HEK293 (cell line): ENCODE results near the gene ZNF548.

Experiments used
- CTCF ChIA-PET: fragments of 350-600 bp; formaldehyde crosslinking; extraction: SDS; loops from one replicate; lab custom pipeline; 2021; ENCODE audit warnings: antibody characterized with exemption; lab: Yijun Ruan, JAX
- POLR2A ChIA-PET: fragments of 300-600 bp; formaldehyde crosslinking; extraction: SDS; loops from one replicate; lab custom pipeline; 2020; ENCODE audit warnings: antibody characterized with exemption, inconsistent platforms; lab: Yijun Ruan, JAX
- H3K27ac ChIP-seq: fragments of 200-500 bp; sonication (Bioruptor generic); 2 replicates; pipeline ENCODE4 v1.5.1; 2014; ENCODE audit warnings: low read depth, low read length, control low read depth, inconsistent platforms; ENCODE audit errors: extremely low read depth
- H3K36me3 ChIP-seq, 2 experiments: fragments of 200-500 bp in 1 of 2; sonication (Bioruptor generic) in 1 of 2; 1 replicate in 1 of 2; 2 replicates in 1 of 2; pipeline ENCODE4 v1.5.1; 2014 to 2017; ENCODE audit warnings: inconsistent platforms in 2 of 2, low read length in 2 of 2; ENCODE audit not compliant: control insufficient read depth in 2 of 2, insufficient read depth in 1 of 2
- H3K4me1 ChIP-seq: fragments of 200-500 bp; sonication (Bioruptor generic); 2 replicates; pipeline ENCODE4 v1.5.1; 2014; ENCODE audit warnings: mild to moderate bottlenecking, low read length, inconsistent platforms; ENCODE audit not compliant: control insufficient read depth, insufficient read depth
- H3K4me3 ChIP-seq: 2 replicates; pipeline ENCODE4 v1.5.1; 2011; ENCODE audit warnings: low read depth, mild to moderate bottlenecking, control low read depth, low read length, moderate library complexity
- H3K9me3 ChIP-seq: fragments of 200-500 bp; sonication (Bioruptor generic); 2 replicates; pipeline ENCODE4 v1.5.1; 2014; ENCODE audit warnings: low read depth, low read length, inconsistent platforms; ENCODE audit not compliant: control insufficient read depth, insufficient read depth
- BCL11B ChIP-seq: fragments of 450-650 bp; formaldehyde crosslinking; IDR thresholded peaks from 2 replicates; pipeline ENCODE4 v1.5.1; 2016; ENCODE audit warnings: low read depth, missing biosample characterization, missing genetic modification characterization
- HOXA7 ChIP-seq: sonication (generic); formaldehyde crosslinking; IDR thresholded peaks from 2 replicates; pipeline ENCODE4 v1.8.1; 2022; ENCODE audit warnings: missing genetic modification reagents, borderline replicate concordance
- SCRT2 ChIP-seq: fragments of 450-650 bp; formaldehyde crosslinking; IDR thresholded peaks from 2 replicates; pipeline ENCODE4 v1.5.1; 2016; ENCODE audit warnings: missing biosample characterization, missing genetic modification characterization
- SP2 ChIP-seq: fragments of 450-650 bp; formaldehyde crosslinking; IDR thresholded peaks from 2 replicates; pipeline ENCODE4 v1.5.1; 2016; ENCODE audit warnings: missing biosample characterization, missing genetic modification characterization
- WT1 ChIP-seq: fragments of 450-650 bp; formaldehyde crosslinking; IDR thresholded peaks from 2 replicates; pipeline ENCODE4 v1.5.1; 2016; ENCODE audit warnings: missing biosample characterization, missing genetic modification characterization
- ZFP41 ChIP-seq: fragments of 450-650 bp; formaldehyde crosslinking; IDR thresholded peaks from 2 replicates; pipeline ENCODE4 v1.5.1; 2016; ENCODE audit warnings: missing biosample characterization, missing genetic modification characterization, borderline replicate concordance
- ZNF19 ChIP-seq: fragments of 450-650 bp; formaldehyde crosslinking; IDR thresholded peaks from 2 replicates; pipeline ENCODE4; 2016; ENCODE audit warnings: missing biosample characterization, missing genetic modification characterization, low read depth
- ZNF266 ChIP-seq: fragments of 450-650 bp; formaldehyde crosslinking; IDR thresholded peaks from 2 replicates; pipeline ENCODE4 v1.5.1; 2016; ENCODE audit warnings: missing biosample characterization, missing genetic modification characterization, low read depth
- ZNF292 ChIP-seq: fragments of 450-650 bp; formaldehyde crosslinking; IDR thresholded peaks from 2 replicates; pipeline ENCODE4 v1.5.1; 2016; ENCODE audit warnings: low read depth, missing biosample characterization, missing genetic modification characterization, borderline replicate concordance
- ZNF350 ChIP-seq: fragments of 450-650 bp; formaldehyde crosslinking; IDR thresholded peaks from 2 replicates; pipeline ENCODE4 v1.5.0; 2017; ENCODE audit warnings: missing biosample characterization, mild to moderate bottlenecking, missing genetic modification characterization
- ZNF426 ChIP-seq: fragments of 450-650 bp; formaldehyde crosslinking; IDR thresholded peaks from 2 replicates; pipeline ENCODE4 v1.5.1; 2017; ENCODE audit warnings: missing biosample characterization, missing genetic modification characterization, mild to moderate bottlenecking, inconsistent platforms, moderate library complexity
- ZNF514 ChIP-seq: fragments of 450-650 bp; formaldehyde crosslinking; IDR thresholded peaks from 2 replicates; pipeline ENCODE4 v1.5.1; 2016; ENCODE audit warnings: missing biosample characterization, missing genetic modification characterization
- ZNF529 ChIP-seq: fragments of 450-650 bp; formaldehyde crosslinking; IDR thresholded peaks from 2 replicates; pipeline ENCODE4 v1.5.1; 2017; ENCODE audit warnings: missing genetic modification characterization, missing biosample characterization; ENCODE audit not compliant: insufficient replicate concordance
- ZNF555 ChIP-seq: fragments of 450-650 bp; formaldehyde crosslinking; conservative IDR thresholded peaks from 2 replicates; pipeline ENCODE4 v1.5.1; 2017; ENCODE audit warnings: missing biosample characterization, mild to moderate bottlenecking, missing genetic modification characterization, inconsistent platforms
- ZNF600 ChIP-seq: fragments of 450-650 bp; formaldehyde crosslinking; IDR thresholded peaks from 2 replicates; pipeline ENCODE4 v1.5.1; 2016; ENCODE audit warnings: missing biosample characterization, missing genetic modification characterization
- ZNF623 ChIP-seq: fragments of 450-650 bp; formaldehyde crosslinking; IDR thresholded peaks from 2 replicates; pipeline ENCODE4 v1.5.1; 2016; ENCODE audit warnings: missing biosample characterization, missing genetic modification characterization
- ZNF626 ChIP-seq: fragments of 450-650 bp; sonication (Bioruptor Pico); formaldehyde crosslinking; IDR thresholded peaks from 2 replicates; pipeline ENCODE4 v1.5.1; 2018; ENCODE audit warnings: missing biosample characterization, missing genetic modification characterization, inconsistent platforms
- ZNF664 ChIP-seq: fragments of 450-650 bp; formaldehyde crosslinking; IDR thresholded peaks from 2 replicates; pipeline ENCODE4 v1.5.1; 2016; ENCODE audit warnings: missing biosample characterization, missing genetic modification characterization
- ZNF670 ChIP-seq: fragments of 450-650 bp; formaldehyde crosslinking; IDR thresholded peaks from 2 replicates; pipeline ENCODE4 v1.5.1; 2016; ENCODE audit warnings: missing biosample characterization, missing genetic modification characterization, low read depth
- TF ChIP-seq, protein P1 (sequence below): fragments of 450-650 bp; formaldehyde crosslinking; IDR thresholded peaks from 2 replicates; pipeline ENCODE4 v1.5.1; 2016; ENCODE audit warnings: missing biosample characterization, missing genetic modification characterization
- TF ChIP-seq, protein P2 (sequence below): fragments of 450-650 bp; formaldehyde crosslinking; IDR thresholded peaks from 2 replicates; pipeline ENCODE4 v1.5.1; 2016; ENCODE audit warnings: missing biosample characterization, missing genetic modification characterization

Gene ZNF548

DNA sequence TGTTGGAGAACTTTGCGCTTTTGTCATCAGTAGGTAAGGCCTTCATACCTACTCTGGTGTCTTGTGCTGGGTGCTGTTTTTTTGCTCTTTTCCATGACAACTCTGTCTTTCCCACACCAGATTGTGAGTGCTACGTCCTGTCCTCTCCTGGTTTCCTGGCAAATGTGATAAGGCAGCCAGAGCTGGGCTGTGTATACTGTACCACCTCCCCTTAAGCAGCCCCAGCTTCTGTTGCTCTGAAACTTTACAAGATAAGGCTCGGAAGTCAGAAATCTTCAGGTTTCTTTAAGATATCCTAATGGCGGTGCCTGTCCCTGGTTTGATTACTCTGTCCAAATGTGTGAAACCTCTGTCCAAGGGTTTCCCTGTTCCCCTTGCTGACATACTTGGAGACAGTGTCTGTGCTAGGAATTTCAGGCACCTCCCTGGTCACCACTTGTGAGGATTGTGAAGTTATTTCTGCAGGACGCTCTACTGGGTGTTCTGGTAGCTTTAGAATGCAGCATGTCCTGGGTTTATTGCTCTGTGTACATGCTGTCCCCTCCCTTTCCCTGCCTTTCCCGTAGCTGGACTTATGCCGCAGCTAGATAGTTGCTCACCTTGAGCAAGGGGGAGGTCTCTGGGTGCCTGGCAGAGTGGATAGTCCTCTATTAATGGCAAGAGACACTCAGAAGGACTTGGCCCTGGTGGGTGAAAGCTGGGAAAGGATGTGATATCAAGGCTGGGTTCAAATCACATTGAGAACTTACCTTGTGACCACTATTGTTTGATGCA is 52.5 kb downstream of the ZNF548 start:
- CTCF ChIA-PET, result no interaction called here
- Histone ChIP-seq H3K36me3 (peaks cover 30 to 68% of the 10 kb centered on the region in 2 experiments), H3K4me1 (no peaks in the 10 kb centered on the region)

DNA sequence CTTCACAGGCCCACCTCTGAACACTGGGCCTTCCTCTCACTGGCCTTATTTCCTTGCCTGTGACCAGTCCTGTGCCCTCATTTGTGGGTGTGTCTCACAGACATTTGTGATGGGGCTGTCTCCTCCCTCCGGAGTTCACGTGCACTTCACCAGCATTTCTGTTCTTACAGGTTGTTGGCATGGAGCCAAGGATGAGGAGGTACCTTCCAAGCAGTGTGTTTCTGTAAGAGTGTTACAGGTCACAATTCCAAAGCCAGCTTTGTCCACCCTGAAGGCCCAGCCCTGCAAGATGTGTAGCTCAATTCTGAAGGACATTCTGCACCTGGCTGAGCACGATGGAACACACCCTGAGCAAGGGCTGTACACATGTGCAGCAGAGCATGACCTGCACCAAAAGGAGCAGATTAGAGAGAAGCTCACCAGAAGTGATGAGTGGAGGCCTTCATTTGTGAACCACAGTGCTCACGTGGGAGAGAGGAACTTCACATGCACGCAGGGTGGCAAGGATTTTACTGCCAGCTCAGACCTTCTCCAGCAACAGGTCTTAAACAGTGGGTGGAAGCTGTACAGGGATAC is 53.6 kb downstream of the ZNF548 start:
- peak; percentile 68 for TF ChIP-seq SCRT2 (tag by site-specific recombination)
- peak; percentile 27; the same call in 1 of the 2 replicates for TF ChIP-seq ZNF350
- TF ChIP-seq ZNF626 (tag by site-specific recombination), result 0 out of 2 replicates have a peak, but pooled peaks have one; percentile 47
- no peak for TF ChIP-seq ZNF266 (tag by site-specific recombination)
- POLR2A ChIA-PET, result no interaction called here

More for the DNA sequence above, 52.5 kb downstream of the ZNF548 start:
- no peak for TF ChIP-seq ZNF529 (tag by site-specific recombination)
- no peak for TF ChIP-seq ZNF292 (tag by site-specific recombination)
- no peak for TF ChIP-seq ZNF19 (tag by site-specific recombination)
- TF ChIP-seq ZNF426 (tag by site-specific recombination), result no peak
- no peak for TF ChIP-seq ZNF664 (tag by site-specific recombination)
- TF ChIP-seq ZNF555 (tag by site-specific recombination), result no peak
- TF ChIP-seq HOXA7, result no peak
- TF ChIP-seq ZNF623 (tag by site-specific recombination), result no peak
- TF ChIP-seq, protein P1, sequence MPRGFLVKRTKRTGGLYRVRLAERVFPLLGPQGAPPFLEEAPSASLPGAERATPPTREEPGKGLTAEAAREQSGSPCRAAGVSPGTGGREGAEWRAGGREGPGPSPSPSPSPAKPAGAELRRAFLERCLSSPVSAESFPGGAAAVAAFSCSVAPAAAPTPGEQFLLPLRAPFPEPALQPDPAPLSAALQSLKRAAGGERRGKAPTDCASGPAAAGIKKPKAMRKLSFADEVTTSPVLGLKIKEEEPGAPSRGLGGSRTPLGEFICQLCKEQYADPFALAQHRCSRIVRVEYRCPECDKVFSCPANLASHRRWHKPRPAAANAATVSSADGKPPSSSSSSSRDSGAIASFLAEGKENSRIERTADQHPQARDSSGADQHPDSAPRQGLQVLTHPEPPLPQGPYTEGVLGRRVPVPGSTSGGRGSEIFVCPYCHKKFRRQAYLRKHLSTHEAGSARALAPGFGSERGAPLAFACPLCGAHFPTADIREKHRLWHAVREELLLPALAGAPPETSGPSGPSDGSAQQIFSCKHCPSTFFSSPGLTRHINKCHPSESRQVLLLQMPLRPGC, result no peak
- TF ChIP-seq ZNF514 (tag by site-specific recombination), result no peak
- TF ChIP-seq BCL11B (tag by site-specific recombination), result no peak
- TF ChIP-seq, protein P2, sequence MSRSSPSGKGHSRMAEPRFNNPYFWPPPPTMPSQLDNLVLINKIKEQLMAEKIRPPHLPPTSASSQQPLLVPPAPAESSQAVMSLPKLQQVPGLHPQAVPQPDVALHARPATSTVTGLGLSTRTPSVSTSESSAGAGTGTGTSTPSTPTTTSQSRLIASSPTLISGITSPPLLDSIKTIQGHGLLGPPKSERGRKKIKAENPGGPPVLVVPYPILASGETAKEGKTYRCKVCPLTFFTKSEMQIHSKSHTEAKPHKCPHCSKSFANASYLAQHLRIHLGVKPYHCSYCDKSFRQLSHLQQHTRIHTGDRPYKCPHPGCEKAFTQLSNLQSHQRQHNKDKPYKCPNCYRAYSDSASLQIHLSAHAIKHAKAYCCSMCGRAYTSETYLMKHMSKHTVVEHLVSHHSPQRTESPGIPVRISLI, result no peak
- TF ChIP-seq WT1 (tag by site-specific recombination), result no peak
- TF ChIP-seq SP2 (tag by site-specific recombination), result no peak
- no peak for TF ChIP-seq ZNF670 (tag by site-specific recombination)
- TF ChIP-seq ZNF600 (tag by site-specific recombination), result no peak
- no peak for TF ChIP-seq ZFP41 (tag by site-specific recombination)
- H3K27ac ChIP-seq, result no peak overlapping the region
- peaks cover 2% of the 10 kb centered on the region for H3K9me3 ChIP-seq
- no peak overlapping the region for H3K4me3 ChIP-seq
- POLR2A ChIA-PET, result no interaction called here

More for the DNA sequence above, 53.6 kb downstream of the ZNF548 start:
- Histone ChIP-seq H3K4me3 (no peak overlapping the region), H3K4me1 (no peaks in the 10 kb centered on the region), H3K27ac (no peak overlapping the region), H3K36me3 (peaks cover 26 to 62% of the 10 kb centered on the region in 2 experiments), H3K9me3 (peaks cover 2% of the 10 kb centered on the region)
- CTCF ChIA-PET, result no interaction called here
